GM13976 (cell line): ENCODE data around the gene GIGYF1.
"Not testable (repeated sequence)": the region's sequence is repeated elsewhere in the genome, so short reads cannot be mapped to it uniquely, and the experiment has no call there.

ENCODE experiments used
- DNase-seq: peaks from one replicate; pipeline ENCODE4 v3.0.0; 2012; ENCODE audit warnings: low spot score
- CTCF ChIP-seq: IDR thresholded peaks from 2 replicates; pipeline ENCODE4 v1.5.1; 2012; ENCODE audit warnings: borderline replicate concordance, mild to moderate bottlenecking; ENCODE audit not compliant: insufficient read depth; ENCODE audit errors: extremely low read depth, missing control alignments, control extremely low read depth
- in situ Hi-C: fragments of 300-500 bp; cut with MboI; formaldehyde crosslinking; loops from one replicate; pipeline ENCODE4 v1.12.0; 2022; ENCODE audit warnings: low sequenced_read_pairs, mixed read lengths, inconsistent platforms; ENCODE audit not compliant: unreplicated experiment

Gene GIGYF1

DNA sequence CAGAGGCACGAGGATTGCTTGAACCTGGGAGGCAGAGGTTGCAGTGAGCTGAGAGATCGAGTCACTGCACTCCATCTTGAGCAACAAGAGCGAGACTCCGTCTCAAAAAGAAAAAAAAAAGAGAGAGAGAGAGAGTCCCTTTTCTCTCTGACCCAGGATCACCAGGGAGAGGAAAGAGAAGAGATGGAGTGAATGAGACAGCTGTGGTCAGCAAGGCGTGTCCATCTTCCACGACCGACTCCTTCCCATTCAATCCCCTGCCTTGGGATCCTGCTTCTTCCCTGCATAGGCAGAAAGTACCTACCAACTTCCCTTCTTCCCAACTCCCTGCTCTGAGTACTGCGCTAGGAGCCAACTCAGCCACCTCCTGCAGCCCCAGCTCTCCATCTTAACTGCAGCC is 34.1 kb upstream of the GIGYF1 start:
- no peak for TF ChIP-seq CTCF
- no peak for DNase-seq
- in situ Hi-C loops = no loop called here

DNA sequence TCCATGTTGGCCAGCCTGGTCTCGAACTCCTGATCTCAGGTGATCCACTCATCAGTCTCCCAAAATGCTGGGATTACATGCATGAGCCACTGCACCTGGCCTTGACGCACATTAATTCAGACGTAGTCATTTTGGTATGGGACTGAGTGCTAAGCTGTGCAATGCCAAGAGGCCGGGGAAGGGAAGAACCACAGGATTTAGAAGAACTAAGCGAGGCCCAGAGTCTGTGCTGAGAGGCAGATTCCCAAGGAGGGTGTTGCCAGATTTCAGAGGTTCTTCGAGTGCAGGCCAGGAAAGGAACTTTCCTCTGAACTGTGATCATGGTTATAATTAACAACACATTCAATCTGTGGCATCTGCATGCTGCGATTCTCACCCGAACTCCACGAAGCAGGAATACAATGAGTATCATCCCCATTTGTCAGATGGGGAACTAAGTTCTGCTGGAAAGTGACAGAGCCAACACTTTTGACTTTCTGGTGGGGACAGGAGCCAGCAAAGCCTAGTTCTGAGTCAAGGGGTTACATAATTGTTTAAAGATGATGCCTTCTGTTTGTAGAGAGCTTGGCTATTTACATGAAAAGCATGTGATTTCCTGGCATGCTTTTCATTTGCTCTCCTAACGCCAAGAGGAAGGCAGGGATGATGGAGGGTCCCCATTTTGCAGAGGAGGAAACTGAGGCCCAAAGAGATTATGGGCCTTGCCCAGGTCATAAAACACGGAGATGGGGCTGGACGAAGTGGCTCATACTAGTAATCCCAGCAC is 33.1 kb upstream of the GIGYF1 start:
- no peak for TF ChIP-seq CTCF
- DNase-seq = no peak
- in situ Hi-C loops = no loop called here

- in situ Hi-C loops, DNase-seq: not testable (repeated sequence)
Observed at GRCh38 chr7:100724364-100724763, 30.3 kb upstream of the GIGYF1 start.

DNA sequence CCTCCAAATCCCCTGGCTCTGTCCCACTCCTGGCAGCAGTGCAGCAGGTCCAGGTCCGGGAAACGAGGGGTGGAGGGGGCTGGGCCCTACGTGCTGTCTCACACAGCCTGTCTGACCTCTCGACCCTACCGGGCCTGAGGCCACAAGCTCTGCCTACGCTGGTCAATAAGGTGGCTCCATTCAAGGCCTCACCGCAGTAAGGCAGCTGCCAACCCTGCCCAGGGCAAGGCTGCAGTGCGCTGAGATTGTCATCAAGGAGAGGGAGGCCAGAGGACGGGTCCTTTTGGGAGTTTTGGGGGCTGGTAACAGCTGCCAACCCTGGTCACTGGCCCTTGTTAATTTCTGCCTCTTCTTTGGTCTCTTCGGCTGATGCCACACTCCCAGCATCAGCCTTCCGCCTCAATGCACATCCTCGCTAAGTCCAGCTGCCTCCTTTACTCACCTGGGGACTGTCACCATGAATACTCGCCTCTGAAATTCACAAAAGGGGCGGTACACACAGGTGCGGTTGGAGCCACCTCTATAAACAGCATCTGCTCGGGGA is 29.8 kb upstream of the GIGYF1 start:
- in situ Hi-C loops = no loop called here
- DNase-seq = no peak
- no peak for TF ChIP-seq CTCF

GRCh38 chr7:100722480-100723212 is 28.6 kb upstream of the GIGYF1 start:
- in situ Hi-C loops = no loop called here
- no peak for TF ChIP-seq CTCF
- no peak for DNase-seq

GRCh38 chr7:100721505-100721812 is 27.4 kb upstream of the GIGYF1 start:
- in situ Hi-C loops = no loop called here
- no peak for TF ChIP-seq CTCF
- no peak for DNase-seq

- in situ Hi-C loops = no loop called here
- no peak for TF ChIP-seq CTCF
- DNase-seq = no peak
Observed at GRCh38 chr7:100720671-100721504, 26.8 kb upstream of the GIGYF1 start.
